Uterus (tissue), 2 donors: ENCODE measurements around the gene TMEM270.

Experiments used
- POLR2A ChIP-seq, 2 donors: fragments of 450-650 bp; IDR thresholded peaks; one replicate each; pipeline ENCODE4 v1.6.1; 2016; ENCODE audit warnings: antibody characterized with exemption in 2 of 2, mild to moderate bottlenecking in 1 of 2, moderate library complexity in 1 of 2
- TF ChIP-seq, protein P1 (sequence below), 4 experiments: fragments of 200-600 bp in 2 of 4; fragments of 450-650 bp in 2 of 4; sonication (generic) in 2 of 4; IDR thresholded peaks; one replicate each; pipeline ENCODE4 v1.5.1; 2016 to 2019; ENCODE audit warnings: antibody characterized with exemption in 4 of 4, mild to moderate bottlenecking in 2 of 4, moderate library complexity in 1 of 4

DNA sequence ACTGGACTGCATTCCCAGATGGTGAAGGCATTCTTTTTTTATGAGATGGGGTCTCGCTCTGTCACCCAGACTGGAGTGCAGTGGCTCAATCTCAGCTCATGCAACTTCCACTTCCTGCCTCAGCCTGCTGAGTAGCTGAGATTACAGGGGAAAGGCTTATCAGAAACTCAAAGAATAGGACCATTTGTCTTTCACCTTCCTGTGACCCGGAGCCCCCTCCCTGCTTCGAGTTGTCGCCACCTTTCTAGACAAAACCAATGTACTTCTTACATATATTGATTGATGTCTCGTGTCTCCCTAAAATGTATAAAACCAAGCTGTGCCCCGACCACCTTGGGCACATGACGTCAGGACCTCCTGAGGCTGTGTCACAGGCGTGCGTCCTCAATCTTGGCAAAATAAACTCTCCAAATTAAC, 16.8 kb upstream of the TMEM270 start:
- TF ChIP-seq, protein P1, sequence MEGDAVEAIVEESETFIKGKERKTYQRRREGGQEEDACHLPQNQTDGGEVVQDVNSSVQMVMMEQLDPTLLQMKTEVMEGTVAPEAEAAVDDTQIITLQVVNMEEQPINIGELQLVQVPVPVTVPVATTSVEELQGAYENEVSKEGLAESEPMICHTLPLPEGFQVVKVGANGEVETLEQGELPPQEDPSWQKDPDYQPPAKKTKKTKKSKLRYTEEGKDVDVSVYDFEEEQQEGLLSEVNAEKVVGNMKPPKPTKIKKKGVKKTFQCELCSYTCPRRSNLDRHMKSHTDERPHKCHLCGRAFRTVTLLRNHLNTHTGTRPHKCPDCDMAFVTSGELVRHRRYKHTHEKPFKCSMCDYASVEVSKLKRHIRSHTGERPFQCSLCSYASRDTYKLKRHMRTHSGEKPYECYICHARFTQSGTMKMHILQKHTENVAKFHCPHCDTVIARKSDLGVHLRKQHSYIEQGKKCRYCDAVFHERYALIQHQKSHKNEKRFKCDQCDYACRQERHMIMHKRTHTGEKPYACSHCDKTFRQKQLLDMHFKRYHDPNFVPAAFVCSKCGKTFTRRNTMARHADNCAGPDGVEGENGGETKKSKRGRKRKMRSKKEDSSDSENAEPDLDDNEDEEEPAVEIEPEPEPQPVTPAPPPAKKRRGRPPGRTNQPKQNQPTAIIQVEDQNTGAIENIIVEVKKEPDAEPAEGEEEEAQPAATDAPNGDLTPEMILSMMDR (IDR thresholded peaks at IDR 0.05): no peak
- TF ChIP-seq POLR2A (IDR thresholded peaks at IDR 0.05): no peak
